GM23338 (cell line): ENCODE results near the gene NDUFA11. TPM values are rescaled to one million over a fixed set of nuclear protein-coding genes. Genes with fewer than 3 reads are reported as not detected.

Experiments used
- ATAC-seq: fragments of 200-7000 bp; cut with Tn5 transposase; 3 replicates; pipeline ENCODE4 v1.9.1; 2020
- DNase-seq: peaks from one replicate; pipeline ENCODE4 v3.0.0-alpha.2; 2015; ENCODE audit warnings: low spot score
- H2AFZ ChIP-seq: fragments of 200-600 bp; sonication (generic); 2 replicates; pipeline ENCODE4 v1.8.0; 2016; ENCODE audit warnings: antibody characterized with exemption, mild to moderate bottlenecking, moderate library complexity
- H3F3A ChIP-seq: fragments of 200-600 bp; sonication (generic); replicated peaks from 2 replicates; pipeline ENCODE4 v1.8.0; 2017; ENCODE audit warnings: antibody characterized with exemption, mixed run types, low read depth
- H3K27ac ChIP-seq: fragments of 200-600 bp; sonication (generic); 2 replicates; pipeline ENCODE4 v1.6.1; 2016; ENCODE audit warnings: low read depth
- H3K27me3 ChIP-seq: fragments of 200-600 bp; sonication (generic); 2 replicates; pipeline ENCODE4 v1.8.0; 2016; ENCODE audit warnings: mild to moderate bottlenecking, mixed run types, moderate library complexity; ENCODE audit not compliant: insufficient read depth
- H3K36me3 ChIP-seq: fragments of 200-600 bp; sonication (generic); 2 replicates; pipeline ENCODE4 v1.8.0; 2016; ENCODE audit warnings: mild to moderate bottlenecking; ENCODE audit not compliant: insufficient read depth
- H3K4me1 ChIP-seq: fragments of 200-600 bp; sonication (generic); 2 replicates; pipeline ENCODE4 v1.8.0; 2016; ENCODE audit warnings: mild to moderate bottlenecking, moderate library complexity; ENCODE audit not compliant: insufficient read depth
- H3K4me2 ChIP-seq: fragments of 200-600 bp; sonication (generic); 2 replicates; pipeline ENCODE4 v1.7.1; 2017; ENCODE audit warnings: mixed run types
- H3K4me3 ChIP-seq: fragments of 200-600 bp; sonication (generic); 2 replicates; pipeline ENCODE4 v1.6.1; 2016; ENCODE audit warnings: mixed run types
- H3K79me2 ChIP-seq: fragments of 200-600 bp; sonication (generic); replicated peaks from 2 replicates; pipeline ENCODE4 v1.8.0; 2017; ENCODE audit warnings: mild to moderate bottlenecking; ENCODE audit not compliant: insufficient read depth
- H3K9me2 ChIP-seq: fragments of 200-600 bp; sonication (generic); 2 replicates; pipeline ENCODE4 v1.8.0; 2017; ENCODE audit not compliant: insufficient read depth
- H4K20me1 ChIP-seq: fragments of 200-600 bp; sonication (generic); replicated peaks from 2 replicates; pipeline ENCODE4 v1.8.0; 2017; ENCODE audit warnings: mild to moderate bottlenecking; ENCODE audit not compliant: insufficient read depth
- H3K27ac Mint-ChIP-seq: 2 replicates; pipeline ENCODE4 v1.8.0; 2020; ENCODE audit warnings: inconsistent platforms, mild to moderate bottlenecking, moderate library complexity, mixed read lengths
- H3K27me3 Mint-ChIP-seq: 3 replicates; pipeline ENCODE4 v1.8.0; 2022; ENCODE audit warnings: low read depth, mild to moderate bottlenecking, moderate library complexity, mixed read lengths, inconsistent platforms; ENCODE audit not compliant: insufficient read depth, poor library complexity
- H3K36me3 Mint-ChIP-seq: 3 replicates; pipeline ENCODE4 v1.8.0; 2021; ENCODE audit warnings: low read depth, mild to moderate bottlenecking, inconsistent platforms, moderate library complexity, mixed read lengths
- H3K4me1 Mint-ChIP-seq: 3 replicates; pipeline ENCODE4 v1.8.0; 2020; ENCODE audit warnings: mild to moderate bottlenecking, inconsistent platforms, mixed read lengths
- H3K4me3 Mint-ChIP-seq: 3 replicates; pipeline ENCODE4 v1.8.0; 2021; ENCODE audit warnings: moderate library complexity, mild to moderate bottlenecking, inconsistent platforms, mixed read lengths
- H3K9me3 Mint-ChIP-seq: 3 replicates; pipeline ENCODE4 v1.8.0; 2020; ENCODE audit warnings: moderate library complexity, mild to moderate bottlenecking, inconsistent platforms, mixed read lengths
- CTCF ChIP-seq, 2 experiments: fragments of 200-600 bp in 1 of 2; sonication (generic) in 1 of 2; conservative IDR thresholded peaks; 2 replicates each; pipeline versions ENCODE4 v1.5.1 to v1.6.1; 2016 to 2017; ENCODE audit warnings: antibody characterized with exemption in 2 of 2, low read depth in 2 of 2, mild to moderate bottlenecking in 2 of 2, moderate library complexity in 1 of 2
- JUNB ChIP-seq: IDR thresholded peaks from one replicate; pipeline ENCODE4 v1.6.1; 2016; ENCODE audit warnings: antibody characterized with exemption; ENCODE audit not compliant: unreplicated experiment
- POLR2AphosphoS5 ChIP-seq: IDR thresholded peaks from 2 replicates; pipeline ENCODE4 v1.6.1; 2016; ENCODE audit warnings: antibody characterized with exemption, low read depth
- STAT1 ChIP-seq: IDR thresholded peaks from one replicate; pipeline ENCODE4 v1.6.1; 2016; ENCODE audit warnings: antibody characterized with exemption; ENCODE audit not compliant: unreplicated experiment
- ZNF114 ChIP-seq: fragments of 250-450 bp; sonication (Bioruptor Pico); IDR thresholded peaks from 2 replicates; pipeline ENCODE4 v1.5.0; 2020; ENCODE audit warnings: mild to moderate bottlenecking, moderate library complexity
- ZNF331 ChIP-seq: fragments of 250-450 bp; sonication (Bioruptor Pico); IDR thresholded peaks from 2 replicates; pipeline ENCODE4 v1.5.0; 2020; ENCODE audit warnings: low read depth, mild to moderate bottlenecking, moderate library complexity
- ZNF462 ChIP-seq: fragments of 250-450 bp; sonication (Bioruptor Pico); IDR thresholded peaks from 2 replicates; pipeline ENCODE4 v1.5.0; 2020; ENCODE audit warnings: mild to moderate bottlenecking, moderate library complexity
- polyA plus RNA-seq: library from polyadenylated mRNA; unstranded; fragments of >200 nt; fragmentation: Nextera tagmentation; extraction: Ambion mirVana; gene quantifications from 2 replicates; pipeline ENCODE4 v1.2.1, GENCODE V29; 2016
- total RNA-seq: library from RNA; depleted of rRNA; stranded (reverse); fragments of >200 nt; shearing (Covaris generic); gene quantifications from 2 replicates; pipeline ENCODE4 v1.2.3, GENCODE V29; 2014

Gene NDUFA11
- total and polyA plus RNA-seq, 2 experiments from 2014 or later: 171 to 523 TPM

- H3K36me3 Mint-ChIP-seq: peaks cover 23% of the 10 kb centered on the region
- Histone ChIP-seq H3K4me3 (no peak overlapping the region), H3K4me1 (no peaks in the 10 kb centered on the region), H4K20me1 (no peaks in the 10 kb centered on the region; the same call in 1 of the 2 replicates), H2AFZ (no peak overlapping the region), H3K27me3 (no peaks in the 10 kb centered on the region), H3K9me2 (no peaks in the 10 kb centered on the region), H3K79me2 (no peaks in the 10 kb centered on the region), H3F3A (no peaks in the 10 kb centered on the region), H3K4me2 (no peak overlapping the region), H3K27ac (no peak overlapping the region), H3K36me3 (no peaks in the 10 kb centered on the region)
- H3K9me3 Mint-ChIP-seq: no peaks in the 10 kb centered on the region
- H3K27me3 Mint-ChIP-seq: peaks cover 4% of the 10 kb centered on the region
- DNase-seq (no peak), ATAC-seq (no peak)
- no peak for TF ChIP-seq CTCF (conservative IDR thresholded peaks at IDR 0.05; ENCODE audit: low read depth in 2 of 2)
- TF ChIP-seq POLR2AphosphoS5: no peak
- TF ChIP-seq JUNB: no peak
- no peak for TF ChIP-seq ZNF462 (CRISPR knock-in tag)
- no peak for TF ChIP-seq ZNF331
- TF ChIP-seq STAT1: no peak
- TF ChIP-seq ZNF114 (CRISPR knock-in tag): no peak
- H3K4me3 Mint-ChIP-seq: no peak overlapping the region
- no peaks in the 10 kb centered on the region for H3K4me1 Mint-ChIP-seq
- no peak overlapping the region for H3K27ac Mint-ChIP-seq
These were observed 12.7 kb upstream of the NDUFA11 start for GRCh38 chr19:5916181-5916708.
